Raji (cell line): ENCODE measurements around the gene TMEM134.

Source experiments
- POLR2A ChIP-seq: IDR thresholded peaks from 2 replicates; pipeline ENCODE4 v1.6.1; 2011; ENCODE audit warnings: low read depth, low read length, control low read depth; ENCODE audit not compliant: insufficient read depth

The TMEM134 gene

DNA sequence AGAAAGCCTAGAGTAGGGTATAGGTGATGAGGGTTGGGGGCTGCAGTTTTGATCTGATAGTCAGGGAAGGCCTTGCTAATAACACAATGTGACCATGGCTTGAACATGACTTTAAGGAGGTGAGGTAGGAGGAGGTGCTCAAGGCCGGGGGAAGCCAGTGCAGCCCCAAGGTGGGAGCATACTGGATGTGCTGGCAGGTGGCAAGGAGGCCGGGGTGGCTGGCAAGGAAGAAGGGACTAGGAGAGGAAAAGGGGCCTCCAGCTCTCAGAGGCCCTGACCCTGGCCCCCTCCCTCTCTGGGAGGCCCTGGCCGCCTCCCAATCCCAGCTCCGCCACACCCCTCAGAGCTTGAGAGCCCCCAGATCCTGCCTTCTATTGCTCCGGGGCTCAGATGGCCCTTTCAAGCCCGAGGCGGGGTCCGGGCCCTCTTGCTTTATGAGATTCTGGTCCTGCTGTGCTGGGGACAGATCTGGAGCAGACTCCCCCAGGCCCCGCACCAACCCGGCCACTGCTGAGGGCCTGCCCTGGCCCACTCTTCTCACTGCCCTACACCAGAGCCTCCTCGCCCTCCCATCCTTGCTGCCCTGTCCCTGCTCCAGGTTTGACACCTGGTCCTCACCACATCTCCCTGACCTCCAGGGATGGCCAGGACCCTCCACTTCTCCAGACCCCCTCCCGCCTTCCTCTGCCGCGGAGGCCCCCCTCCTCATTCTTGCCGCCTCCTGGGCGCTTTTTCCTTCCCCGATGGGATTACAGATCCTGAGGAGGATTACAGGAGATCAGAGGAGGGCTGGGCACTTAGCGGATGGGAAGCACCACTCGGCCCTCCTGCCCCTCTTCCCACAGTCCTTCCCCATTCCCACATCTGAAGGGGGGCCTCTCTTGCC, 34.3 kb upstream of the TMEM134 start:
- no peak for TF ChIP-seq POLR2A

GRCh38 chr11:67502328-67502979, 33.4 kb upstream of the TMEM134 start:
- no peak for TF ChIP-seq POLR2A

GRCh38 chr11:67501854-67502253, 32.8 kb upstream of the TMEM134 start:
- no peak for TF ChIP-seq POLR2A

- no peak for TF ChIP-seq POLR2A
Measured at GRCh38 chr11:67500831-67501715, 32.0 kb upstream of the TMEM134 start.

DNA sequence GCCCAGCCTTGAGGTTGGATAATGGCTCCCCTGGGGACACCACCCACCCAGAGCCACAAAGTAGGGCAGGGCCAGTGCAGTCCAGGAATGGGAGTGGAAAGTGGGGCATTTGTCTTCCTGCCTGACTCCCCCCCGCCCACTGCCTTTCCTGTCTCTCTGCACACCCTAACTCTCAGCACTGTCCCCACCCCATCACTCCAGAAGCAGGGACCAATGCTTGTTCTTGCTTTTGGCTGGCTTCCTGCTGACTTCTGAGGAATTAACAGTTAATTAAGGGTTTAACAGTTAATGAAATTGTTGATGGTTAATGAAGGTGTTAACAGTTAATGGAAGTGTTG, 31.4 kb upstream of the TMEM134 start:
- no peak for TF ChIP-seq POLR2A

DNA sequence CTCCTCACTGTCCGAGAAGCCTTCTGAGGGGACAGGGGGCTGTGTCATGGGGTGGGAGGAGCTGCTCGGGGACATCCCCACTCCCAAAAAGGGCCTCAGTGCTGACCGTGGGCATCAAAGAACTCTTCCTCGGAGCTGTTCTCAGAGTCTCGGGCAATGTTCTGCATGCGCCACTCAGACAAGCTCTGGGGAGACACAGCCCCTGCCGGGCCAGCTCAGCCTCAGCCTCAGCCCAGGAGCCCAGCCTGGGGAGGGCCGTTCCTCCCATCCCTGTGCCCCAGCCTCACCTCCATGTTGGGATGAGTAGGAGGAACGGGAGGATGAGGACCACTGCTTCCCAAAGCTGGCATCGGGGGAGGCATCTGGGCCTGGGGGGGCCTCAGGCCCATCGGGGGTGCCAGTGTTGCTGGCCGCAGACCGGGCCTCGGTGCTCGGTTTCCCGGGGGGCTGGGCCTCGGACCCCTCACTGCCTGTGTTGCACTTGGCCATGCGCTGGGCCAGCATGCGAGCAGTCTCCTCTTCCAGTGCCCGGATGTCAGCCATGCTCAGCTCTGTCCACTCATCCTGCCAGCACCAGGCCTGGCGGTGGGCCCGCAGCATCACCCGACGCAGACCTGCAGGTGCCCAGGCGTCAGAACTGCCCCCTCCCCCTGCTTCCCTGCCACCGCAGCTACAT, 30.9 kb upstream of the TMEM134 start:
- TF ChIP-seq POLR2A = no peak

DNA sequence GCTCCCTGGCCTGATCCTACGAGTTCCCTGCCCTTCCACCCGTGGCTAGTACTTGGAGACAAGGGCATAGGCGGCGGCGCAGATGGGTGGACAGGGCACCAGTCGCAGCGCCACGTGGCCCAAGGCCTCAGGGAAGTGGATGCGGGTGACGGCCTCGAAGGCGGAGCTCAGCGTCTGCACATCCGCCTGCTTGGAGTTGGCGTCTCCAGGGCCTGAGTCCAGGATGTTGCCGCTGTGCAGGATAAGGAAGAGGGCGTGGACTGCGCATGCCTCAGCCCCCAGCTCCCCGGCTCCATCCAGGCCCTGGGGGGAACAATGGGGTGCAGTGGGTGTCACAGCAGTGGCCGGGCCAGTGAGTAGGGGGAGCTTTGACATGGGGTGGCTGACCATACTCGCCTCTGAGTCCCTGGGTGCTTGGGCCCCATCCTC, 29.5 kb upstream of the TMEM134 start:
- no peak for TF ChIP-seq POLR2A

- TF ChIP-seq POLR2A = no peak
Measured at GRCh38 chr11:67497656-67498291, 28.7 kb upstream of the TMEM134 start.

- TF ChIP-seq POLR2A = no peak
Measured at GRCh38 chr11:67496113-67496512, 27.1 kb upstream of the TMEM134 start.

- no peak for TF ChIP-seq POLR2A
Measured at GRCh38 chr11:67495234-67496005, 26.4 kb upstream of the TMEM134 start.

DNA sequence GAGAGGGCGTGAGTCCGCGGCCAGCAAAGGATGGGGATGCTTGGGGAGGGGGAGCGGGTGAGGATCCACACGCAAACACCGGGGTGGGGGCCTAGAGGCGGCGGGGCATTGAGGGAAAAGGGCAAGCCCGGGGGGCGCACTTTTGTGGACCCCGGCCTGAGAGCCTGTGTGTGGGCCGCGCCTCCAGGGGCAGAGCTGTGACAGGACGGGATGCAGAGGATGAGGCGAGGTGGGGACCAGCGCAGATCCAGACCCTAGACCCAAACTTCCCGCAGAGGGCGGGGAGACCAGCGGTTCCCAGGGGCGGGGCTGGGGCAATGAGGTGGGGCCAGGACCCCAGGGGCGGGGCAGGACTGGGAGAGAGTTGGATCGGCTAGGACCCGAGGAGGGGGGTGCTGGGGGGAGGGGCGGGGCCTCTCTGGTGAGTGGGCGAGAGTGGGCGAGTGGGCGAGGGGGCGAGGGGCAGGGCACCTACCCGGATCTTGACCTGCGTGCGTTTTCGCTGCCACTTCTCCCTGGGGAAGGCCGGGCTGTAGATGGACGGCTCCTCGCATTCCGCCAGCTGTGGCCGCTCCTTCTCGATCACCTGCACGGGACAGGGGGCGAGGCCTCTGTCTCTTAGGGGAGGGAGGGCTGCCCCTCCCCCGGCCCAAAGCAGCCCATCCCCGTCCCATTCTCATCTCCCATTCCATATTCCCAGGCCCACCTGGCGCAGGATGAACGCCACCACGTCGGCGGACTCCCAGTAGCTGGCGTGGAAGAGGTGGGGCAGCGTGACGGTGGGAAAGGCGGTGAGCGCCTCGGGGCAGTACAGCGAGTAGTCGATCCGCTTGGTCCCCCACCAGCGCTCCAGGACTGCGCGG, 25.6 kb upstream of the TMEM134 start:
- TF ChIP-seq POLR2A = no peak

DNA sequence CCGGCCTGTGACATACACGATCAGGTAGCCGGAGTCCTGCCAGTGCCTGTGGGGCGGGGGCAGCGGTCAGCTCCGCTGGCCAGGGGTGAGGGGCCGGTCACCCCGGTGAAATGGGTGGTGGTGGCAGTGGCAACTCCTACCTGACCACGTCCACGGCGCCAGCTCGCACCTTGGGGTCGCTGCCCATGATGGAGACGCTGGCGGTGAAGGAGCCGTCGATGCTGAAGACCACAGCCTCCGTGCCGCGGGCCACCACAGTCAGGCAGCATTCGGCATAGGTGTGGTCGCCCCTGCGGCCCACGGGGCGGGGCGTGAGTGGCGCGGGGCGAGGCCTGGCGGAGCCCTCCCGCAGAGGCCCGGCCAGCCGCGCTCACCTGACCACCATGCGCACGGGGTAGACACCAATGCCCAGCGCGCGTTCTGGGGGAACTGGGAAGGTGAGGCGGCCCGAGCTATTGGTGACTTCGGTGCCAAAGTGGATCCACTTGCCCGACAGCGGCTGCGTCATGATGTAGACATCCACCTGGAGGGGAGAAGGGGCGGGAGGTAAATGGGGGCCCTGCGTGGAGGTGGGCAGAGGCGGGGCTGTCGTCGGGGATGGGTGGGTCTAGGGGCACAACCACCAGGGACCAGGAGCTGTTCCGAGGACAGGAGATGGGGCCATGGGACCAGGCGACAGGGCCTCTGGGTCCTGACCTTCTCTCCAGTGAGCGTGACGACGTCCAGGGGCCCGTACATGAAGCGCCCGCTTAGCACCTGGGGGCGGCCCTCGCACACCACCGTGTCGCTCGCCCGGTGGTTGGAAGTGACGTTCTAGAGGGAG, 24.7 kb upstream of the TMEM134 start:
- no peak for TF ChIP-seq POLR2A
